ENCODE results near the gene ADCY5.

Gene ADCY5

DNA sequence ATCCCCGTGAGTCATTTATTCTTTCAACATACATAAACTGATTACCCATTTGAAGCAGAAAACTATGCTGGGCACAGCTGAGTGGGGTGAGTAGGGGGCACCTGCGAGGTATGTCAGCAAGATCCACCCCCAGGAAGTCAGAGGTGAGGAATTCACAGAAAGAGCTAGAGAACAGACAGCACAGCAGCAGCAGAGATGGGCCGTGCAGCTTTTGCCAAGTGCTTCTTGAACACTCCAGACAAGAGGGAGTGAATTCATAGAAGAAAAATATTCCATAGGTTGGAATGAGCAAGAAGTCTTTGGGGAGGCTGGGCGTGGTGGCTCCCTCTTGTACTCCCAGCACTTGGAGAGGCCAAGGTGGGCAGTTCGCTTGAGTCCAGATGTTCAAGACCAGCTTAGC is 9.4 kb upstream of the ADCY5 start:
- no peak for DNase-seq (ENCODE audit: low spot score)

DNA sequence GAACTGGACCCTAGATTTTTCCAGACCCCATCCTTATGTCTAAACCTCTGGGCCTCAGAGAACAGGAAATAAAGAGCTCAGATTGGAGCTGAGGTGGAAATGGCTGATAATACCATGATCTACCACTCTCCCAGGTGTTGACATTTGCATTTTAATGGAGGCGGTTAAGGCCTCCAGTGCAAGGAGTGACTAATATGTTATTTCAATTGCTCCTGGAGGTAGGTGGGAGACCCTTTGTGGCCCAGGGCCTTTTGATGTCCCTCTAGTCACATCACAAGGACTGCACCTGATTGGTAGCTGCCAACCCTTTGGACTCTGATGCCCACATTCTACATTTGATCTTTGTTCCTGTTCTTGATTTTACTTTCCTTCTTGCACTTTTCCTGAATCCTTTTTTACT is 9.0 kb upstream of the ADCY5 start:
- no peak for DNase-seq (ENCODE audit: low spot score)

GRCh38 chr3:123453675-123454074 is 4.8 kb upstream of the ADCY5 start:
- no peak for DNase-seq (ENCODE audit: low spot score)

DNA sequence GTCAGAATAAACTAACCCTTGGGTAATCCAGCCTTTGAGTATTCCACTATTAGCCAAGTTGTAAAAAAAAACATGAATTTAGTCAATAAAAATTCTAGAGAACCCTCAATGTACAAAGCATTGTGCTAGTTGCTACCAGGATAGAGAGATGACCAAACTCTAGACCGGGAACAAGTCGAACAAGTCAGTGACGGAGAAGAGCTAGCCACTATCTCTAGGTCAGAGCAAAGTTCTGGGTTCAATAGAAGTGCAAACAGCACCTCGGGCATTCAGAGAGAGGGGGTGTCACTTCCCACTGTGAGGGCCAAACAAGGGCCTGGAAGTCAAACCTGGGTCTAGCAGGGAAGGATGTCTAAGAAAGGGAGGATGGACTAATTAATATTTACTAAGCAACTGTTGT is 2.3 kb upstream of the ADCY5 start:
- no peak for DNase-seq (ENCODE audit: low spot score)

DNA sequence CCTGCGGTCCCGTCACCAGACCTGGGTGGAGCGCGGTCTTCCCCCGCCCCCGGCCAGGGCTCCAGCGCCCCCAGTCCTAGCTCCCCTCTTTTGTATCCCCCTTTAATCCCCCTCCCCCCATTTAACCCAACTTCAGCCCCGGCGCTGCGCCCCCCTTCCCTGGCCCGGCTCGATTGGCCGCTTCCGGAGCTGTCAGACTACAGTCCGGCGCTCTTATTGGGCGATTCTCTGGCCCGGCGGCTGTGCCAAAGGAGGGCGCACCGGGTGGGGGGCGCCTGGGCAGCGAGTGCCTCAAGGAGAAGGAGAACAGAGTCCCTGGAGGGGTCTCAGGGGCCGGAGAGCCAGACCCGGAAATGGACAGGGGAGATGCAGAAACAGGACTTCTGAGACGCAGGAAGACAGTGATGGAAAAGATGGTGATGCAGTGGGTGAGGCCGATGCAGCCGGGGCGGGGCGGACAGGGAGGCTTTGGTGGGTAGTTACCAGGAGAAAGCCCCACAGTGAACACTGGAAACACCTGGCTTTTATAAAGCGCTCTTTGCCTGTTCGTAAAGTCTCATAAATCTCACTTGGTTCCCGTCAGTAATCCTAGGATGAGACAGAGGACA is 1.2 kb upstream of the ADCY5 start:
- DNase-seq (ENCODE audit: low spot score): peak; percentile 43

DNA sequence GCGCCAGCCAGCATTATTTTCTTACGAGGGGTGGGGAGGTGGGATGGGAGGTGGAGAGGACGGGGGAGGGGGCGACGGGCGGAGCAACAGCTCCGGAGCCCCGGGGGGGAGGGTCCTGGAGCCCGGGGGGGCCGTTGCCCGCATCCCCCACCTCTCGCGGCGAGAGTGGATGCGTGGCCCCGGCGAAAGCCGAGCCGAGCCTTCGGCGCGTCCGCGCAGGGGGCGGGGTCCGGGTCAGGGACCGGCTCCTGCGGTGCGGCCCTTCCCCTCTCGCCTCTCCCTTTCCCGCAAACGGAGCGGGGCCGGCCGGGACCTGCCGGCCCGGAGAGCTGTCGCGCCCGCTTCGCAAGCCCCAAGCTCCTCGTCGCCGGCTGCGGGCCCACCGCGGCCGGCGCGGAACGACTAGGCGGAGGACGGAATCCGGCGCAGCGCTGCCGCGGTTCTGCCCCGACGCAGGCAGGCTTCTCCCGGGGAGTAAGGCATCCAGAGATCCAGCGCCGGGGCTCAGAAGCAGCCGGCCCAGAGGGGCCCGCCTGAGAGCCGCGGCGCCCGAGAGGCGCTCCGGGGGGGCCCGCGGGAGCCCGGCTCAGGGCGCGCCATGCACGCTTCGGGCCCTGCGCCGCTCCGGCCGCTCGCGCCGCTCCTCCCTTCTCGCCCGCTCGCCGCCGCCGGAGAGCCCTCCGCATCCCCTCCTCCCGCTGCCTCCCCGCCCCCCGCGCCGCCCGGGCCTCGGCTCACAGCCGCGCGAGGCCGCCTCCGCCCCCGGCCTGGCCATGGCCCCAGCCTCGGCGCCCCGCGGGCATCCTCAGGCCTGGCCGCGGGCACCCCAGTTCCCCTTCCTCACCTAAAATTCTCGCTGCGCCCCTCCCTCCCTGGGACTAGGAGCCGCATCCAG is 459 bp upstream of the ADCY5 start:
- DNase-seq (ENCODE audit: low spot score): peak; percentile 71

- DNase-seq (ENCODE audit: low spot score): peak; percentile 77
Observed at GRCh38 chr3:123447749-123448517, 957 bp downstream of the ADCY5 start.

- no peak for DNase-seq (ENCODE audit: low spot score)
Observed at GRCh38 chr3:123447416-123447748, 1.5 kb downstream of the ADCY5 start.

- DNase-seq (ENCODE audit: low spot score): no peak
Observed at GRCh38 chr3:123446610-123447109, 2.2 kb downstream of the ADCY5 start.

DNA sequence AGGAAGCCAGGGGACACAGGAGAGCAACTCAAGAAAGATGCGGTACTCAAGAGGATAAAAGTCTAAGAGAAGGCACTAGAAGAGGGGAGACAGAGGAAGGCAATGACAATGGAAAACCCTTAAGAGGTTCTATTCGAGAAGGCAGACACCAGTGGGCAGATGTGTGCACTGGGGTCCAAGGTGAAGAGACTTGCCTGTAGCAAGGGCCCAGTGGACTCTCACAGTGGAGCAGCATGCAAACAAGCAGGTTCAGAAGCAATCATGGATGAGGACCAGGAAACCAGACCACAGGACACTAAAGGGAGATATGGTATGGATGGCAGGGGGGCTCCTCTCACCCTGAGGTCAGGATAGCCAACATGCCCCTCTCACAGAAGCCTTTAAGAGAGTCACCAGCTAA is 2.7 kb downstream of the ADCY5 start:
- DNase-seq (ENCODE audit: low spot score): no peak

- DNase-seq (ENCODE audit: low spot score): no peak
Observed at GRCh38 chr3:123445702-123446101, 3.2 kb downstream of the ADCY5 start.

GRCh38 chr3:123444744-123445143 is 4.1 kb downstream of the ADCY5 start:
- no peak for DNase-seq (ENCODE audit: low spot score)

- no peak for DNase-seq (ENCODE audit: low spot score)
Observed at GRCh38 chr3:123444023-123444422, 4.9 kb downstream of the ADCY5 start.

DNA sequence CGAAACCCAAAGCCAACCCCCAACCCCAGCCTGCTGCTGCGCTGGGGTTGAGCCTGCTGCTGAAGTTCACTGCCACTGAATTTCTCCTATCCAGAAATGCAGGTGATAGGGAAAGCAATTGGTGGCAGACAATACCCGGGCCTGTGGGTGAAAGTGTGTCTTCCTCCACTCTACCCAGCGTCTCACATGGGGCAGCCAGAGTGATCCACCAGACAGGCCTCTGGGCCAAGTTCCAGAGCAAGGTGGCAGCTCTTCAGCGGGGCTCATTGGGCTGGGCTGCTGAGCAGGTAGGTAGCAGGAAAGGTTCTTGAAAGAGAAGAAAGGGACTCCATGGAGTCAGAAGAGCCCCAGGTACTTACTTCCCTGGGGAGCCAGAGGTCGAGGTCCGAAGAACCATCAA is 6.0 kb downstream of the ADCY5 start:
- DNase-seq (ENCODE audit: low spot score): no peak

DNA sequence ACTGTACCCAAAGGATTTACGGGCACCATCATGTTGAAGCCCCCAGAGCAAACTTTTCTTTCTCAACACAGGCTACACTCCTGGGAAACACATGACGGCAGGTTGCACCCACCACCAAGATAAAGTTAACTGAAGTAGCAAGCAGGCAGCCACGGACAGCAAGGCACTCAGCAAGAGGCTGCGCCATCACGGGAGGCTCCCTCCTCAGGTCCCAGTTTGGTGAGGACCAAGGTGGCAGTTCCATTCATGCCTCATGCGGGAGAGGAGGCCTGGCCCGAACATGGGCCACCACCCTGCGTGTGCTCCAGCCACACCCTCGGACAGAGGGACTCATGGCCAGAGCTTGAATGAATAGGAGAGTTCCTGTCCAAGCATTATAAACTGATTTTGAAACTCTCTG is 6.8 kb downstream of the ADCY5 start:
- no peak for DNase-seq (ENCODE audit: low spot score)

DNA sequence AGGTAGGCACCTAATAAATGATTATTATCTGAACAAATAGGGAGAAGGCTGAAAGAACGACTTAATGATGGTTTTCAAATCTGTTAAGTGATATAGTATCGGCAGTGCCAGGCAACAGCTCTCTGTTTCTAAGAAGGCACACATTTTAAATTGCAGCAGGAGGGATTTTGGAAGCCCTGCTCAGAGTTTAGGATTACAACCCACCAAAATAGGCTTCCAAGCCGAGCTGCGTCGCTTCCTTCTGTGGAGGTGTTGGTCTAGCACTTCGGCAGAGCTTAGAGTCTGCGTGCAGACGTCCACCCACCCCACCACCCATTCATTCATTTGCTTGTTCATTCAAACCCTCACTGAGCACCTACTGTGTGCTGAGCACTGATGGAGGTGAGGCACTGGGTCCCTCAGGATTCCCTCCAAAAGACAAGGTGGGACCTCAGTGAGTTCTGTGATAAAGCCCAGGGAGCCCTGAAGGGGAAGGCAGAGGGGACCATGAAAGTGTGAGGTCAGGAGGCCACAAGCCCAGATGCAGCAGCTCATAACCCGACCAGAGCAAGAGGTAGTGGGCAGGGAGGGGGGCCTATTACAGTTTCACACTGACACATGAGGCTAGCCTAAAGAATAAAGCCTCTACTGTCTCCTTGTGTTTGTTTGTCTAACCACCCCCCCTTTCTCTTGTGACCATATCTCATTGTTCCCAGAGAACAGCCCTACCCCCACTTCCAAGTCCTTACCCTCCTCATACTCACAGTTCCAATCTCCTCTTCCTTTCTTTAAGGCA is 8.9 kb downstream of the ADCY5 start:
- DNase-seq (ENCODE audit: low spot score): no peak

GRCh38 chr3:123432832-123433523 is 15.9 kb downstream of the ADCY5 start:
- no peak for DNase-seq (ENCODE audit: low spot score)

GRCh38 chr3:123431658-123432324 is 17.1 kb downstream of the ADCY5 start:
- no peak for DNase-seq (ENCODE audit: low spot score)

DNA sequence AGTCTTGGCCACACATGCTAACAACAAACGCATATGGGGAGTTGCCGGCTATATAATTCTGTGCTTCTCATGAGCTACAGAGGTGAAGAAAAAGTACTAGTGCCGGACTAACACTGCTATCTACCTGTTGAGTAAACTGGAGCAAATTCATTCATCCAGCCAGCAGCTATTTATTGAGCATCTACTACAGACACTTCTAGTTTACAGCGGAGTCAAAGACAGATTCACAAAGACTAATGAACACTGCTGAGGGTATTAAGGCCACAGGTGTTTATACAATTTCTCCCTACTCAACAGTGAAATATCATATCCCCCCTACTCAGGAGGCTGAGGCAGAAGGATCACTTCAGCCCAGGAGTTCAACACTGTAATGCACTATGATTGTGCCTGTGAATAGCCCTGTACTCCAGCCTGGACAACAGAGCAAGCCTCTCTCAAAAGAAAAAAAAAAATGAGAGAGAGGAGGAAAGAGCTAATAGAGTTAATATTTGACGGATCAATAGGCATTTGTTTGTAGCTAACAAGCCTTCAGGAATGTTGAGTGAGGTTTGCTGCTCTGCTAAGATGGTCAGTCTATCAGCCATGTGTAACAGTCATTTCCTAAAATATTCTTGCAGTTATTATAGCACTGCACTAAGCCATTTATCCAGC is 17.8 kb downstream of the ADCY5 start:
- DNase-seq (ENCODE audit: low spot score): no peak

DNA sequence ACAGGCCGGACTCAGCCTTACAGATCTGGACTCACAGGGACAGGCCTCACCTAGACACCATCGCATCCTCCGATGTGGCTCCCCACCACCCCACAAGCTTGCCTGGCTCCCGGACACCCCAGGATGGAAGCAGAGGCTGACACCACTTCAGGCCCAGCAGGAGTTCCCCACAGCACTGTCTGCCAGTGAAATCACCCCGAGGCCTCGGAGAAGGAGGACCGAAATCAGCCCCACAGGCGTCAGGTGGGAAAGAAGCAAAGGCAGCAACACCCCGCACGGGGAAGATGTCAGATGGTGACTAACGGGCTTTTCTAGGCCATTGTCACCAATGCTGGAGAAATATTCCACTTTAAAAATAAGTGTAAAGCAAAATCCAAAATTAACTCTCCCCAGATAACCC is 18.6 kb downstream of the ADCY5 start:
- DNase-seq (ENCODE audit: low spot score): no peak
